ENCODE results near the gene PFKFB3.
"Not testable (repeated sequence)": the region's sequence is repeated elsewhere in the genome, so short reads cannot be mapped to it uniquely, and the experiment has no call there.

Gene PFKFB3

DNA sequence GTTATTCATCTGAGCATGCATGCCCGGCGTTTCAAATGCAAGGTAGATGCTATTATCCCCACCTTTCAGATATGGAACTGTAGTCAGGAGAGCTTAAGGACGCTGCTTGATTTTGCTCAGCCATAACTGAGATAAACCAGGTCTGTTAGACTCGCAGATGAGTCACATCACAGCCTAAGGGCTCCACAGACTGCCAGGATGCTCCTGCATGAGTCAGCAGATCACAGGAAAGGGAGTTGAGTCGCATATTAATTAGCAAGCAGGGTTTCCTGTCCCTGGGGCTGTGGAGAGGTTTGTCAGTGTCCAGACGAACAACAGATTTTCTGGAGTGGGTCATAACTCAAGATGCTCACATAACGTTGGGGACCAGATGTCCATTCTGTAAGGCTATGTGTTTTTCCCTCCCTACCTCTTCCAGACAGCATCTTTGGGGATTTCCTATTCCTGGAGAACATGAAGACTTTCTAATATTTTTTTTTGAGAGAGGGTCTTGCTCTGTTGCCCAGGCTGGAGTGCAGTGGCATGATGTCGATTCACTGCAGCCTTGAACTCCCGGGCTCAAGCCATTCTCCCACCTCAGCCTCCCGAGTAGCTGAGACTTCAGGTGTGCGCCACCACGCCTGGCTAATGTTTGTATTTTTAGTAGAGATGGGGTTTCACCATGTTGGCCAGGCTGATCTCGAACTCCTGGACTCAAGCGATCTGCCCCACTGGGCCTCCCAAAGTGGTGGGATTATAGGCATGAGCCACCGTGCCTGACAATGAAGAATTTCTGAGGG is 36.7 kb downstream of the PFKFB3 start:
- no peak for DNase-seq

DNA sequence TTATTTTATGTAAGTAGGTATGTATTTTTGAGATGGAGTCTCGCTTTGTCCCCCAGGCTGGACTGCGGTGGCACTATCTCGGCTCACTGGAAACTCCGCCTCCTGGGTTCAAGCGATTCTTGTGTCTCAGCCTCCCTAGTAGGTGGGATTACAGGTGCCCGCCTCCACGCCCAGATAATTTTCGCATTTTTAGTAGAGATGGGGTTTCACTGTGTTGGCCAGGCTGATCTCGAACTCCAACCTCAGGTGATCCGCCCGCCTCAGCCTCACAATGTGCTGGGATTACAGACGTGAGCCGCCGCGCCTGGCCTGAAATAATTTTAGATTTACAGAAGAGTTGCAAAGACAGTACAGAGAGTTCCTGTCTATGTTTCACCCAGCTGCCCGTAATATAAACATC is 37.5 kb downstream of the PFKFB3 start:
- DNase-seq: no peak

GRCh38 chr10:6242089-6242488 is 39.4 kb downstream of the PFKFB3 start:
- DNase-seq: no peak

DNA sequence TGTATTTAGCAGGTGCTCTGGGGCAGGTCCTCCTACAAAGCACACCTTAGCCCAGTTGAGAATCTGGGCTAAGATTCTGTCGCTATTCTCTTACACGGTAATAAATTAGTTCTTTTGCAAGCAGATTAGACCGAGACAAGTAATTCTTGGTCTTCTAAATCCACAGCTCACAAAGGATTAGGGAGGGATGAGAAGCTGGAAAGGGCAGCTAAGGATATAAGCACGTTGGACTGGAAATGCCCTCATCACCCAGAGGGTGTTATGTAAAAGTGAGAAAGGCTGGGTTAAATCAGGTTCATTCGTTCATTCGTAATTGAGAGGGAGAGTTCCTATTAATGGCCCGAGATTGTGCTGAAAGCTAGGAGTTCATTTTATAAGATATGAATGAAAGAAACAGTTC is 41.8 kb downstream of the PFKFB3 start:
- no peak for DNase-seq

DNA sequence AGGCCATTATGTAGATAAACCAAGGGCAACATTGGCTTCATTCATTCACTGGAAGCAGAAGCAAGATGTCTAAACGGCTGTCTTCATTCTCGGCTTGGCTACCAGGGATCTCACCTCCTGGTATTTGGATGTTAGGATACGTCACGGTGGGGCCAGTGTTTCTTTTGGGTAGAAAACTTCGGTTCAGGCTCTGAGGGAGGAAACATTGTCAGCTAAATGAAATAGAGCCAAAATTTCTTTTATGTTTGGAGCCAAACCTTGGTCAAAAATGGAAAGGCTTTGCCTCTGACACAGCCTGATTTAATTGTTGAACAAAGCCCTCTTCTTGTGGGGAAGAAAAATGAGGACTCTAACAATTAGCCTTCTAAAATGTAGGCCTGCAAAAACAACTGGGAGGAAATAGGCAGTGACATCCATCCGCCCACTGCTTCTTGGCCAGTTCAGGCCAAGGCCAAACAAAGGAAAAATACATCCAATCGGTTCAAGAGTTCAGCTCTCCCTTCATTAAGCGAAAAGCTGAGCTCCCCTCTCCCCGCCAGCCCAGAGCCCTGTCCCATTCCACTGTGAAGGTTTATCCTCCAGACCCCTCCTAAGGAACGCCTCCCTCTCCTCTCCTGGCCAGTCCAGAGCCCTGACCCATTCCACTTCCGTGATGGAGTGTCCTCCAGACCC is 44.4 kb downstream of the PFKFB3 start:
- no peak for DNase-seq

GRCh38 chr10:6248908-6249307 is 46.2 kb downstream of the PFKFB3 start:
- not testable (repeated sequence) for DNase-seq

DNA sequence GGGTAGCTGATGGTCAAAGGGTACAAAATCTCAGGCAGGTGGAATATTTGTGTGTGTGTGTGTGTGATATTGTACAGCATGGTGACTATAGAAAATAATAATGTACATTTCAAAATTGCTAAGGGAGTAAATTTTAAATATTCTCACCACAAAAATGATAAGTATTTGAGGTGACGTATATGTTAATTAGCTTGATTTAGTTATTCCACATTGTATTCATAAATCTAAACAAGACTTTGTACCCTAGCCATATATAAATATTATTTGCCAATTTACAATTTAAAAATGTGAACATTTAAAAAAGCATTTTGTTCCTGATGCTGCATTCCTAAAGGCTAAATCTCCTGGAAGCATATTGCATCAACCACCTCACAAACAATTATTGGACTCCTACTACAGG is 47.0 kb downstream of the PFKFB3 start:
- no peak for DNase-seq

DNA sequence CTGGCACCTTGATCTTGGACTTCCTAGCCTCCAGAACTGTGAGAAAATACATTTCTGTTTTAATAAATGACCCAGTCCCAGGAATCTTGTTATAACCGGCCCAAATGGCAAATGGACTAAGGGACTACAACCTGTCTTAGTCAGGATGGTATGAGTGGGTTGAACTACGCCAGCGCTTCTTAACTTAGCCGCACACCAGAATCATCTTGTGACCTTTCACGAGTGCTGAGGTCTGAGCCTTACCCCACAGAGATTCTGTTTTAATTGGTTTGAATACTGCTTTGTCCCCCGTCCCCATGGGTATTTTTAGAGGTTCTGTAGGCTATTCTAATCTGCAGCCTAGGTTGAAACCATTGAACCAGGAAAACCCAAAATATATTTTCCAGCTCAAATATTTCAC is 48.0 kb downstream of the PFKFB3 start:
- DNase-seq: no peak

- no peak for DNase-seq
These were observed 51.5 kb downstream of the PFKFB3 start for GRCh38 chr10:6254201-6254600.

DNA sequence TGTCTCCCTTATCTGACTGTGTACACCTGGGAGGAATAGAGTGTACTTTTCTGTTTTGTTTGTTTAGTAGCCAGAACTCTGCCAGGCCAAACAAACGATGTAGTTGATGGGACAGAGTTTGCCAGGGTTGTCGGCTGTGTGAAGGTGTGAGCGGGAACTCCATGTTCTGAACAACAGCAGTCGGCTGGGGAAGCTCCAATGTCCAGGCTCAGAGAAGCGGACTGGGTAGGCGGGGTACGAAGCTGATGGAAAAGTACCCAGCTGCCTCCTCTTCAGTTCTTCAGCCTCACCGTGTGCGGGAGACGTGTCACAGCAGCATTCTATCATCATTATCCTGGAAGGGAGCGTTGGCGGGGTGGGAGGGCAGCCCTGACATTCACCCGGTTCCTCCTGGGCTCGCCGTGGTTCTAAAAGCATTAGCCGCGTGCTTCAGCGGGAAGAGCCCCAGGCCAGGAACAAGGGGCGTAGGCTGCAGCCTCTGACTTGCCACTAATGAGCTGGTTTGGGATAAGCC is 52.9 kb downstream of the PFKFB3 start:
- no peak for DNase-seq

DNA sequence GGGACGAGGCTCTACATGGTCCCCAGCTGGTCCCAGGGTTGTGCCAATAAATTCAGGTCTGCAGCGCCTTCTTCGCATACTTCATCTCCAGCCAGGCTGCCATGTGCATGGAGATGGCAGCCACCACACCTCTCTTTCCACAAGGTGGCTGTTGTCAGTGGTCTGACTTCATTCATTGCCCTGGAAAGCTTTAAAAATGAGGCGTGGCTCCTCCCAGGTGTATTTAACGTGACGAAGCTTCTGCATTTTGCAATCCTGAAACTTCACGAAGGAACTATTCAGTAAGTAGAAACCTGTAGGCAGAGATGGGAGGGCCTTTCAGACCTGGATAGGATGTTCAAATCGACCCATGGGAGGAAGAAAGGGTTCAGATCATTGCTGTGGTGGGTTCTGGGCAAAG is 53.7 kb downstream of the PFKFB3 start:
- DNase-seq: no peak

GRCh38 chr10:6259153-6259552 is 56.4 kb downstream of the PFKFB3 start:
- DNase-seq: no peak

DNA sequence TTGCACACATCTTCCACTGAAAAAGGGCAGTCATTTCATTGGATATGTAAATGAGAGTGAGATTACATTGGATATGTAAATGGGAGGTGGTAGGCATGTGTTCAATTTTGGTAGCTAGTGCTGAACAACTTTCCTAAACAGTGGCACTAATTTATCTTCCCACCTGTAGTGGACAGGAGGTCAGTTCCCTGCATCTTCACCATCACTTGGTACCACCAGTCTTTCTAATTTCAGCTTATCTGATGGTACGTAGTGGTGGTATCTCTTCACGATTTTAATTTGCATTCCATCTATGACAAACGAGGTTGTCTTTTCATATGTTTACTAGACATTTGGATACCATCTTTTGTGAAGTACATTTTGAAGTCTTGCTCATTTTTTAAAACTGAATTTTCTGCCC is 58.1 kb downstream of the PFKFB3 start:
- DNase-seq: no peak

DNA sequence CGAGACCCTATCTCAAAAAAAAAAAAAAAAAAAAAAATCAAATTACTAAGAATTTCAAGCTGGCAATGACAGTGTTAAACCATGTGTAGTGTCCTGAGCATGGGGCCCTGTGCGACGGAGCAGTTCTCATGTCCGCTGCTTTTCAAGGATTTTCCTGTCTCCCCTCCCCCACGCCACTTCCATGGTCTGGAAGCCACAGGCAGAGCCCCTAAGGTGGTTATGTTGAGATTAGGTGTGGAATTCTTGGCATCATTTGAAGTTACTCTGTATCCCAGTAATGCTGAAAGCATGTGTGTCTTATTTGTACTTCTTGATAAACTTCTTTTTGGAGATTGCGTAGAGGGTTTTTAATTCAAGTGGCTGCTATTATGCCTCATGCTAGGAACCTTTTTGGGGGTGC is 65.2 kb downstream of the PFKFB3 start:
- no peak for DNase-seq

- no peak for DNase-seq
These were observed 66.7 kb downstream of the PFKFB3 start for GRCh38 chr10:6269432-6269831.

- no peak for DNase-seq
These were observed 67.5 kb downstream of the PFKFB3 start for GRCh38 chr10:6269953-6270867.

DNA sequence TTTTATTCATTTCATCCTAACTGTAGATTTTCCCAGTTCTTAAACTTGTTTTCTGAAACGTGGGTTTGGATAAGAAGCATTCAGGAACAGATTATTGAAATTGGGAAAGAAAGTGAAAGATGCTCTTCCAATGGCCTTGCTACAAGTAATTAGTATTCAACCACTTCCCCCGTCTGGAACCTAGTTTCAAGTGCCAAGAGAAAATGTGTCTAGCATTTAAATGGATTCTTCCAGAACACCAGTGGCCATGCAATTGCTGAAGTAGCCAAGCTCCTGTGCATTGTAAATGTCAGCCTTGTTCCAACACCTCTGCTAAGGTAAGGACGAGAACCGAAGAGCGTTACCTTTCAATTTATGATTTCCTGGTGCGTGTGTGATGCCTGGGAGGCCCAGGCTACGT is 68.2 kb downstream of the PFKFB3 start:
- DNase-seq: no peak

DNA sequence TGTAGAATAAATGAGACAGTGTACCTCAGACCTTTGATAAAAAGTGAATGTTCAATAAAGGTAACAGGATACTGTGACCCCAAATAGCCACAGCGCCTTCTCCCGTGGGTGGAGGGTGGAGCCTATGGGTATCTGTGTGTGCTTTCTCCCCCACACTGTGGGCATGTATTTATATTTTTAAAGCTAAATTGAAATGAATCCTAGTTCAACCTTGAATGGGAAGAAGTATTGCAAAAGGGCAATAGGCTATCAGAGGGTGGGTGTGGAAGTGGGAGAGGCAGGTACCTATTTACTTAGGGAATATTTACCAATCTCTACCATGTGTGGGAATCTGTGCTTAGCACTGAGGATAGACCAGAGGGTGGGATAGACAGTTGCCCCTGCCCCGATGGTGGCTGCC is 68.9 kb downstream of the PFKFB3 start:
- no peak for DNase-seq

GRCh38 chr10:6272126-6272525 is 69.4 kb downstream of the PFKFB3 start:
- DNase-seq: no peak

DNA sequence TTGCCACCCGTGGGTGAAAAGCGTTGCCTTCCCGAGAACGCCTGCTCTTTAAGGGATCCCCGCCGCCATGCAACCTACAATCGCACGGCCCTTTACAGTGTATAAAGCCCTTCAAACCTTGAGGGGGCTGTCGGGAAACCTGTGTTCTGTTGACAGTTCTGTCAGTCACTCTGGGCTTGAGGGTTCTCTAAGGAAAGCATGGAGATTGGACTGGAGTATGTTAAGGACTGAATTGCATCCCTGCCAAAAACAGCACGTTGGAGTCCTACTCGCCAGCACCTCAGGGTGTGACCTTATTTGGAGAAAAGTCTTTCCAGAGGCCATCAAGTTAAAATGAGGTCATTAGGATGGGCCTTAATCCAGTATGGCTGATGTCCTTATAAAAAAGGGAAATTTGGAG is 70.6 kb downstream of the PFKFB3 start:
- no peak for DNase-seq

- DNase-seq: no peak
These were observed 71.3 kb downstream of the PFKFB3 start for GRCh38 chr10:6274040-6274439.

- DNase-seq: no peak
These were observed 71.8 kb downstream of the PFKFB3 start for GRCh38 chr10:6274484-6274883.
